RPMI7951 (cell line): ENCODE measurements around the gene NBPF10. TPM values are rescaled to one million over a fixed set of nuclear protein-coding genes. Genes with fewer than 3 reads are reported as not detected.
"Not testable (repeated sequence)": the region's sequence is repeated elsewhere in the genome, so short reads cannot be mapped to it uniquely, and the experiment has no call there.

Source experiments
- DNase-seq: peaks from one replicate; pipeline ENCODE4 v3.0.0-alpha.2; 2012; ENCODE audit warnings: low read depth
- total RNA-seq: library from RNA; depleted of rRNA; stranded (reverse); fragments of >200 nt; shearing (Covaris generic); gene quantifications from 2 replicates; pipeline ENCODE4 v1.2.3, GENCODE V29; 2014; rRNA removed

NBPF10 gene
- 0.49 and 0.84 TPM in 2 replicates for total RNA-seq

- DNase-seq = not testable (repeated sequence)
Measured at GRCh38 chr1:146144465-146144864, at the start of gene NBPF10. NBPF10 (minus strand) TSS chr1:146144804; CDS start chr1:146144769, 35 bp downstream.

- not testable (repeated sequence) for DNase-seq
Measured at GRCh38 chr1:146174531-146174930, 29.9 kb upstream of the NBPF10 start.

- DNase-seq = not testable (repeated sequence)
Measured at GRCh38 chr1:146167740-146168139, 23.1 kb upstream of the NBPF10 start.

- DNase-seq = not testable (repeated sequence)
Measured at GRCh38 chr1:146167273-146167672, 22.7 kb upstream of the NBPF10 start.

Other genes starting within 250 kb of the NBPF10 start
- gene ITGA10, start 234.8 kb downstream of the NBPF10 start, total RNA-seq = 0.78 and 1.6 TPM in 2 replicates
- gene PEX11B, start 226.1 kb downstream of the NBPF10 start, total RNA-seq = 20.1 and 22.8 TPM in 2 replicates
- gene RBM8A, start 217.3 kb downstream of the NBPF10 start, total RNA-seq = 173 and 182 TPM in 2 replicates
- gene LIX1L, start 186.8 kb downstream of the NBPF10 start, total RNA-seq = 29.7 and 31.3 TPM in 2 replicates
- 1.3 and 2.0 TPM in 2 replicates for gene ANKRD34A, start 180.2 kb downstream of the NBPF10 start, total RNA-seq
- 16.5 and 17.1 TPM in 2 replicates for gene POLR3GL, start 180.1 kb downstream of the NBPF10 start, total RNA-seq
- gene TXNIP, start 148.2 kb downstream of the NBPF10 start, total RNA-seq = 18.0 and 21.3 TPM in 2 replicates
- 0.12 TPM in 1 of 2 replicates, not detected in the other for gene HJV, start 123.1 kb downstream of the NBPF10 start, total RNA-seq
- 34.8 and 38.0 TPM in 2 replicates for gene NOTCH2NLA, start 84.2 kb upstream of the NBPF10 start, total RNA-seq